Measurements from ENCODE around the gene DGKB.

DNA sequence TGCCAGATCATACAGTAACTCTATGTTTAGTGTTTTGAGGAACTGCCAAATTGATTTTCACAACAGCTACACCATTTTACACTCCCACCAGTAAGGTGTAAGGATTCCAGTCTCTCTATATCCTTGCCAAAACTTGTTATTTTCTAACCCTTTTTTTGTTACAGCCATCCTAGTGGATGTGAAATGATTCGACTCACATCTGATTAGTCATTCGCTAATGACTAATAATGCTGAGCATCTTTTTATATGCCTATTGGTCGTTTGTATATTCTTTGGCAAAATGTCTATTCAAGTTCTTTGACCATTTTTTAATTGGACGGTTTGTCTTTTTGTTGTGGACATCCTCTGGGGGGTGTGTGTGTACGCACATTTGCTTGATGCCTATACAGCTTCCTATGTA is 142.8 kb downstream of the DGKB start:
- no peak for TF ChIP-seq RAD21 (IDR thresholded peaks at IDR 0.05; ENCODE audit: low read length)
- TF ChIP-seq GABPA (IDR thresholded peaks at IDR 0.05; ENCODE audit: low read depth) = no peak
- TF ChIP-seq, protein P1, sequence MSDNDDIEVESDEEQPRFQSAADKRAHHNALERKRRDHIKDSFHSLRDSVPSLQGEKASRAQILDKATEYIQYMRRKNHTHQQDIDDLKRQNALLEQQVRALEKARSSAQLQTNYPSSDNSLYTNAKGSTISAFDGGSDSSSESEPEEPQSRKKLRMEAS (IDR thresholded peaks at IDR 0.05; ENCODE audit: low read depth) = no peak
- no peak for TF ChIP-seq POLR2AphosphoS5 (IDR thresholded peaks at IDR 0.05; ENCODE audit: low read depth, low read length)
- TF ChIP-seq, protein P2, sequence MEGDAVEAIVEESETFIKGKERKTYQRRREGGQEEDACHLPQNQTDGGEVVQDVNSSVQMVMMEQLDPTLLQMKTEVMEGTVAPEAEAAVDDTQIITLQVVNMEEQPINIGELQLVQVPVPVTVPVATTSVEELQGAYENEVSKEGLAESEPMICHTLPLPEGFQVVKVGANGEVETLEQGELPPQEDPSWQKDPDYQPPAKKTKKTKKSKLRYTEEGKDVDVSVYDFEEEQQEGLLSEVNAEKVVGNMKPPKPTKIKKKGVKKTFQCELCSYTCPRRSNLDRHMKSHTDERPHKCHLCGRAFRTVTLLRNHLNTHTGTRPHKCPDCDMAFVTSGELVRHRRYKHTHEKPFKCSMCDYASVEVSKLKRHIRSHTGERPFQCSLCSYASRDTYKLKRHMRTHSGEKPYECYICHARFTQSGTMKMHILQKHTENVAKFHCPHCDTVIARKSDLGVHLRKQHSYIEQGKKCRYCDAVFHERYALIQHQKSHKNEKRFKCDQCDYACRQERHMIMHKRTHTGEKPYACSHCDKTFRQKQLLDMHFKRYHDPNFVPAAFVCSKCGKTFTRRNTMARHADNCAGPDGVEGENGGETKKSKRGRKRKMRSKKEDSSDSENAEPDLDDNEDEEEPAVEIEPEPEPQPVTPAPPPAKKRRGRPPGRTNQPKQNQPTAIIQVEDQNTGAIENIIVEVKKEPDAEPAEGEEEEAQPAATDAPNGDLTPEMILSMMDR (IDR thresholded peaks at IDR 0.05) = no peak

Data from SK-N-SH (cell line).